Activated T-helper 2 cell treated with anti-CD3 and anti-CD28 coated beads, Interferon-gamma antibody, Interleukin-2, Interleukin-4, amounts not matched to agents 10 μg/mL and 5 μg/mL and 100 μg/mL, durations not matched to agents 14 hours and 24 hours and 36 hours (primary cell): ENCODE measurements around the gene OBP2A. TPM values are rescaled to one million over a fixed set of nuclear protein-coding genes. Genes with fewer than 3 reads are reported as not detected.
"Not testable (repeated sequence)": the region's sequence is repeated elsewhere in the genome, so short reads cannot be mapped to it uniquely, and the experiment has no call there.

Experiments
- DNase-seq: peaks from one replicate; pipeline ENCODE4 v3.0.0; 2021; ENCODE audit warnings: low spot score
- H3K27ac Mint-ChIP-seq: one replicate; pipeline ENCODE4 v1.8.0; 2021; ENCODE audit warnings: mixed read lengths
- H3K27me3 Mint-ChIP-seq: one replicate; pipeline ENCODE4 v1.8.0; 2021; ENCODE audit warnings: low read depth, mixed read lengths
- H3K36me3 Mint-ChIP-seq: one replicate; pipeline ENCODE4 v1.8.0; 2021; ENCODE audit warnings: low read depth, mixed read lengths
- H3K4me1 Mint-ChIP-seq: one replicate; pipeline ENCODE4 v1.8.0; 2021; ENCODE audit warnings: low read depth, mixed read lengths
- H3K4me3 Mint-ChIP-seq: one replicate; pipeline ENCODE4 v1.8.0; 2021; ENCODE audit warnings: low read depth, mild to moderate bottlenecking, moderate library complexity, mixed read lengths
- H3K9me3 Mint-ChIP-seq: one replicate; pipeline ENCODE4 v1.8.0; 2021; ENCODE audit warnings: mixed read lengths
- intact Hi-C: fragments of 100-400 bp; cut with micrococcal nuclease; formaldehyde crosslinking; loops from one replicate; pipeline ENCODE4 v1.15.1; 2023
- total RNA-seq: library from RNA; stranded (reverse); gene quantifications from 2 replicates; pipeline ENCODE4 v1.2.3, GENCODE V29; 2022

Gene OBP2A
- total RNA-seq, result not detected in 2 replicates

- H3K36me3 Mint-ChIP-seq, result not testable (repeated sequence)
Measured at GRCh38 chr9:135545646-135546176, at the start of gene OBP2A. OBP2A (plus strand) TSS chr9:135546126; CDS start chr9:135546181, 55 bp downstream.

GRCh38 chr9:135498381-135499126, 47.4 kb upstream of the OBP2A start:
- H3K27me3 Mint-ChIP-seq, result peaks cover 7% of the 10 kb centered on the region
- H3K4me3 Mint-ChIP-seq, result no peak overlapping the region

More at GRCh38 chr9:135545646-135546176, at the start of gene OBP2A:
- DNase-seq, H3K27me3 Mint-ChIP-seq, intact Hi-C loops, H3K4me3 Mint-ChIP-seq, H3K4me1 Mint-ChIP-seq, H3K9me3 Mint-ChIP-seq, H3K27ac Mint-ChIP-seq: not testable (repeated sequence)

GRCh38 chr9:135499326-135500070, 46.4 kb upstream of the OBP2A start:
- Mint-ChIP-seq H3K36me3 (peaks cover 30% of the 10 kb centered on the region), H3K4me3 (peak overlapping the region; percentile 90), H3K27ac (no peak overlapping the region), H3K4me1 (peaks cover 14% of the 10 kb centered on the region), H3K9me3 (no peaks in the 10 kb centered on the region), H3K27me3 (peaks cover 7% of the 10 kb centered on the region)
- intact Hi-C loops, result no loop called here
- peak; percentile 80 for DNase-seq

More at GRCh38 chr9:135498381-135499126, 47.4 kb upstream of the OBP2A start:
- no peak for DNase-seq
- Mint-ChIP-seq H3K36me3 (peaks cover 22% of the 10 kb centered on the region), H3K9me3 (no peaks in the 10 kb centered on the region), H3K4me1 (peaks cover 13% of the 10 kb centered on the region), H3K27ac (no peak overlapping the region)
- intact Hi-C loops, result no loop called here

GRCh38 chr9:135500071-135500524, 45.8 kb upstream of the OBP2A start:
- intact Hi-C loops, result no loop called here
- DNase-seq, result no peak
- Mint-ChIP-seq H3K4me1 (peaks cover 15% of the 10 kb centered on the region), H3K27ac (no peak overlapping the region), H3K36me3 (peaks cover 35% of the 10 kb centered on the region), H3K9me3 (no peaks in the 10 kb centered on the region), H3K27me3 (peaks cover 7% of the 10 kb centered on the region), H3K4me3 (peak overlapping the region; percentile 90)

GRCh38 chr9:135500525-135501260, 45.2 kb upstream of the OBP2A start, which contains the start of gene MRPS2:
MRPS2 (plus strand) TSS chr9:135500682; CDS start chr9:135500711, 29 bp downstream.
- DNase-seq, result peak; percentile 84
- Mint-ChIP-seq H3K36me3 (peaks cover 38% of the 10 kb centered on the region), H3K4me3 (peak within 1 kb of the TSS; percentile 90), H3K4me1 (peaks cover 15% of the 10 kb centered on the region), H3K27ac (peak within 1 kb of the TSS; percentile 95), H3K27me3 (peaks cover 7% of the 10 kb centered on the region), H3K9me3 (no peaks in the 10 kb centered on the region)
- intact Hi-C loops, result no loop called here

GRCh38 chr9:135501261-135502167, 44.4 kb upstream of the OBP2A start:
- Mint-ChIP-seq H3K27me3 (peaks cover 7% of the 10 kb centered on the region), H3K36me3 (peaks cover 38% of the 10 kb centered on the region)

GRCh38 chr9:135502168-135502872, 43.6 kb upstream of the OBP2A start:
- intact Hi-C loops, result no loop called here
- DNase-seq, result no peak
- Mint-ChIP-seq H3K27me3 (peaks cover 7% of the 10 kb centered on the region), H3K4me3 (peak overlapping the region; percentile 90), H3K4me1 (peaks cover 15% of the 10 kb centered on the region), H3K36me3 (peaks cover 38% of the 10 kb centered on the region), H3K9me3 (no peaks in the 10 kb centered on the region), H3K27ac (peak overlapping the region; percentile 63)

More at GRCh38 chr9:135501261-135502167, 44.4 kb upstream of the OBP2A start:
- Mint-ChIP-seq H3K9me3 (no peaks in the 10 kb centered on the region), H3K4me3 (peak overlapping the region; percentile 90), H3K27ac (peak overlapping the region; percentile 63), H3K4me1 (peaks cover 15% of the 10 kb centered on the region)
- DNase-seq, result peak; percentile 42
- intact Hi-C loops, result no loop called here

- intact Hi-C loops, result no loop called here
- peaks cover 38% of the 10 kb centered on the region for H3K36me3 Mint-ChIP-seq
- no peak for DNase-seq
- H3K4me3 Mint-ChIP-seq, result peak overlapping the region; percentile 37
- no peaks in the 10 kb centered on the region for H3K9me3 Mint-ChIP-seq
- H3K4me1 Mint-ChIP-seq, result peaks cover 15% of the 10 kb centered on the region
- H3K27me3 Mint-ChIP-seq, result peaks cover 7% of the 10 kb centered on the region
- H3K27ac Mint-ChIP-seq, result no peak overlapping the region
Measured at GRCh38 chr9:135502873-135503321, 43.0 kb upstream of the OBP2A start.

GRCh38 chr9:135503371-135504261, 42.3 kb upstream of the OBP2A start:
- H3K27me3 Mint-ChIP-seq, result no peaks in the 10 kb centered on the region
- H3K36me3 Mint-ChIP-seq, result peaks cover 38% of the 10 kb centered on the region
- peaks cover 15% of the 10 kb centered on the region for H3K4me1 Mint-ChIP-seq
- H3K27ac Mint-ChIP-seq, result no peak overlapping the region
- H3K4me3 Mint-ChIP-seq, result peak overlapping the region; percentile 39
- H3K9me3 Mint-ChIP-seq, result peaks cover under 1% of the 10 kb centered on the region
- intact Hi-C loops, result no loop called here
- no peak for DNase-seq
